ENCODE measurements around the gene PIAS4. TPM values are rescaled to one million over a fixed set of nuclear protein-coding genes. Genes with fewer than 3 reads are reported as not detected.

PIAS4 gene
- total RNA-seq, 1 donor from 2014 or later = 32.2 TPM

DNA sequence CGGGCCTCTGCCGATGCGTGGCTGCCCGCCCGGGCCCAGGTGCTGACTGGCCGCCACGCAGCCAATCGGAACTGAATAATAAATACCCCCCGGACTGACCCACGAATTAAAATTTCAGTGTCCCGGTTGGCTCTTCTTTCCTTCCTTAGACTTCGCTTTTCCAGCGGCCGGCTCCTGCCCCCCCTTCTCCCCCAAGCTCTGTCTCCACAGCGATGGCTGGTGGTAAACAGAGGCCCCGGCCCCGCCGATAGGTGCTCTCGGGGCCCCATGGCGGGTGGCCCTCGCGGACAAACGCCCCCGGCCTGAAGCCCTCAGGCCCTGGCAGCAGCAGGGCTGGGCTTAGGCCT lies 56.6 kb downstream of the PIAS4 start:
- peak overlapping the region; percentile 83 for H3K27ac Mint-ChIP-seq
- no peaks in the 10 kb centered on the region for H3K27me3 Mint-ChIP-seq
- no peaks in the 10 kb centered on the region for H3K9me3 Mint-ChIP-seq
- peaks cover 6% of the 10 kb centered on the region for H3K36me3 Mint-ChIP-seq (ENCODE audit: low read depth)
- H3K4me3 Mint-ChIP-seq = peak overlapping the region; percentile 85
- intact Hi-C loops (cut with micrococcal nuclease) = no loop called here
- no peak for DNase-seq
- H3K4me1 Mint-ChIP-seq = peaks cover 22% of the 10 kb centered on the region

- Mint-ChIP-seq H3K9me3 (no peaks in the 10 kb centered on the region), H3K36me3 (ENCODE audit: low read depth) (peaks cover 6% of the 10 kb centered on the region), H3K4me1 (peaks cover 26% of the 10 kb centered on the region), H3K27me3 (no peaks in the 10 kb centered on the region), H3K27ac (peak overlapping the region; percentile 29), H3K4me3 (peak overlapping the region; percentile 85)
- peak; percentile 80 for DNase-seq
- intact Hi-C loops (cut with micrococcal nuclease) = loop anchor here (5.0 kb wide), 3 partner anchors 38 to 183 kb away; partner anchors contain the start of genes MAP2K2 and YJU2
Measured at GRCh38 chr19:4064496-4065260, 57.1 kb downstream of the PIAS4 start.

- intact Hi-C loops (cut with micrococcal nuclease) = loop anchor here (1.0 to 5.0 kb wide), 7 partner anchors 13 to 182 kb away; partner anchors contain the start of genes MAP2K2, PIAS4 and YJU2
- H3K27me3 Mint-ChIP-seq = no peaks in the 10 kb centered on the region
- H3K9me3 Mint-ChIP-seq = no peaks in the 10 kb centered on the region
- H3K4me1 Mint-ChIP-seq = peaks cover 25% of the 10 kb centered on the region
- H3K27ac Mint-ChIP-seq = no peak overlapping the region
- peaks cover 6% of the 10 kb centered on the region for H3K36me3 Mint-ChIP-seq (ENCODE audit: low read depth)
- peak; percentile 99 for DNase-seq
- H3K4me3 Mint-ChIP-seq = peak overlapping the region; percentile 69
Measured at GRCh38 chr19:4065430-4066175, 58.1 kb downstream of the PIAS4 start.

GRCh38 chr19:4066176-4066606 lies 58.7 kb downstream of the PIAS4 start:
- peak; percentile 81 for DNase-seq
- H3K4me3 Mint-ChIP-seq = peak overlapping the region; percentile 69
- H3K9me3 Mint-ChIP-seq = no peaks in the 10 kb centered on the region
- peaks cover 6% of the 10 kb centered on the region for H3K36me3 Mint-ChIP-seq (ENCODE audit: low read depth)
- H3K27ac Mint-ChIP-seq = no peak overlapping the region
- no peaks in the 10 kb centered on the region for H3K27me3 Mint-ChIP-seq
- H3K4me1 Mint-ChIP-seq = peaks cover 25% of the 10 kb centered on the region
- intact Hi-C loops (cut with micrococcal nuclease) = loop anchor here (1.0 to 5.0 kb wide), 7 partner anchors 12 to 181 kb away; partner anchors contain the start of genes MAP2K2, PIAS4 and YJU2

DNA sequence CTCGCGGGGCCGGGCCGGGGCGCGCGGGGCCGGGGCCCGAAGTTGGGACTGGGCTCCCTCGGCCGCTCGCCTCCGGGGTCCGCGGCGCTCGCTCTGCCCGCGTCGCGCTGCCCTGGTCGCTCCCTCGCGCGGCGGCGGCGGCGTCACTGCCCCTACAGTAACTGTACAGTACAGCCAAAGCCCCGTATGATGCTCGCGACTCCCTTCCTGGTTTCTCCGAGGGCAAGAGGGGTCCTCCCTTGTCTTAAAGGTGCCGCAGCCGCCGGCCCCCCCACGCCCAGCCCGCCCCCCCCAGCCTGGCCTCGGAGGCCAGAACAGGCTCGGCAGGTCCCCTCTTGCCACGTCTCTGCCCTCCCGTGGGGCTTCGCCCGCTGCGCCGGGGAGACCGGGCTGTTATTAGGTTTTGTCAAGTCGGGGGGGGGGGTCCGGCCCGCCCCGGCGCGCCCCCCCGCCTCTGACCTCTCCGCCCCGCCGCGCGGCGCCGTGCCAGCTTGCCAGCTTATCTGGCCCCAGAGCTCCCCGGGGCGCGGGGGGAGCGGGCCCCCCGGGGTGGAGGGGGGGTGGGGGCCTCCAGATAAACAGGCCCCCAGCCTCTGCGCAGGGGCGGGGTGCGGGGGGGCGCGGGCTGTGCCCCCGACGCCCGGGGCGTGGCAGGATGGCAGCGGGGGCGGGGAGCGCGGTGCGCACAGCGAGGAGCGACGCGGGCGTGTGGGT lies 59.3 kb downstream of the PIAS4 start, which contains the start of gene ZBTB7A:
Gene ZBTB7A, minus strand, starts transcription at position 218 of the 714 bp plus-strand sequence. CDS start 11,667 bp downstream, outside the sequence.
- DNase-seq = peak; percentile 92
- H3K27ac Mint-ChIP-seq = peak within 1 kb of the TSS; percentile 86
- peaks cover 25% of the 10 kb centered on the region for H3K4me1 Mint-ChIP-seq
- H3K27me3 Mint-ChIP-seq = no peaks in the 10 kb centered on the region
- peak within 1 kb of the TSS; percentile 82 for H3K4me3 Mint-ChIP-seq
- H3K9me3 Mint-ChIP-seq = no peaks in the 10 kb centered on the region
- intact Hi-C loops (cut with micrococcal nuclease) = loop anchor here (1.0 to 5.0 kb wide), 7 partner anchors 11 to 180 kb away; partner anchors contain the start of genes MAP2K2, PIAS4 and YJU2
- peaks cover 6% of the 10 kb centered on the region for H3K36me3 Mint-ChIP-seq (ENCODE audit: low read depth)

DNA sequence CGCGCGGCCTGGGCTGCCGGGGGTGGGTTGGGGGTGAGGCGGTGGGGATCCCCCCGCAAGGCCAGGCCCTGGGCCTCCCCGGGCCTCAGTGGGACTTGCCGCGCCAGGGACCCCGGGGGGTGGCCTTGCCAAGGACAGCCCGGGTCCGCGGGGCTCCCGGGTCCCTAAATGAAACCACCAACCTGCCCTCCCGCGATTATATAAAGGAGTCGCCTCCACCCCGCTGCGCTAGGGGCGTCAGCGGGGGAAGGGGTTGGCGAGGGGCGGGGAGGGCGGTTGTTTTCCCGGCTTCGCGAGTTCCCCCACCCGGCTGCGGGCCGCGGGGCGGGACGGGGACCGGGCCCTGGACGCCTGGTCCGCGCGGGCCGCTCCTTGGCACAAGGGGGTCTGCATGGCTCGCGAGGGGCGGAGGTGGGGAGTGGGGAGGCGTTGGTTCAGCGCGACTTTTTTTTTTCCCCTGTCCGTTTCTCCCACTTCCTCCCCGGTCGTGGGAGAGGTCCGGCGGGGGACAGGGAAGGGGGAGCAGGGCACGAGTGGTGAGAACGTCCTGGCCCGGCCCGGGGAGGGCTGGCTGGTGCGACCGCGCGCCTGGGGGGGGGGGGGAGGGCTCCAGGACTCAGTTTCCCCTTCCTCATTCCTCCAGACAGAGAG lies 60.0 kb downstream of the PIAS4 start:
- no peaks in the 10 kb centered on the region for H3K9me3 Mint-ChIP-seq
- intact Hi-C loops (cut with micrococcal nuclease) = loop anchor here (2.0 to 5.0 kb wide), 6 partner anchors 21 to 180 kb away; partner anchors contain the start of genes MAP2K2, PIAS4 and YJU2
- DNase-seq = peak; percentile 85
- no peaks in the 10 kb centered on the region for H3K27me3 Mint-ChIP-seq
- H3K36me3 Mint-ChIP-seq (ENCODE audit: low read depth) = peaks cover 6% of the 10 kb centered on the region
- H3K27ac Mint-ChIP-seq = peak overlapping the region; percentile 77
- H3K4me1 Mint-ChIP-seq = peaks cover 22% of the 10 kb centered on the region
- peak overlapping the region; percentile 82 for H3K4me3 Mint-ChIP-seq

DNA sequence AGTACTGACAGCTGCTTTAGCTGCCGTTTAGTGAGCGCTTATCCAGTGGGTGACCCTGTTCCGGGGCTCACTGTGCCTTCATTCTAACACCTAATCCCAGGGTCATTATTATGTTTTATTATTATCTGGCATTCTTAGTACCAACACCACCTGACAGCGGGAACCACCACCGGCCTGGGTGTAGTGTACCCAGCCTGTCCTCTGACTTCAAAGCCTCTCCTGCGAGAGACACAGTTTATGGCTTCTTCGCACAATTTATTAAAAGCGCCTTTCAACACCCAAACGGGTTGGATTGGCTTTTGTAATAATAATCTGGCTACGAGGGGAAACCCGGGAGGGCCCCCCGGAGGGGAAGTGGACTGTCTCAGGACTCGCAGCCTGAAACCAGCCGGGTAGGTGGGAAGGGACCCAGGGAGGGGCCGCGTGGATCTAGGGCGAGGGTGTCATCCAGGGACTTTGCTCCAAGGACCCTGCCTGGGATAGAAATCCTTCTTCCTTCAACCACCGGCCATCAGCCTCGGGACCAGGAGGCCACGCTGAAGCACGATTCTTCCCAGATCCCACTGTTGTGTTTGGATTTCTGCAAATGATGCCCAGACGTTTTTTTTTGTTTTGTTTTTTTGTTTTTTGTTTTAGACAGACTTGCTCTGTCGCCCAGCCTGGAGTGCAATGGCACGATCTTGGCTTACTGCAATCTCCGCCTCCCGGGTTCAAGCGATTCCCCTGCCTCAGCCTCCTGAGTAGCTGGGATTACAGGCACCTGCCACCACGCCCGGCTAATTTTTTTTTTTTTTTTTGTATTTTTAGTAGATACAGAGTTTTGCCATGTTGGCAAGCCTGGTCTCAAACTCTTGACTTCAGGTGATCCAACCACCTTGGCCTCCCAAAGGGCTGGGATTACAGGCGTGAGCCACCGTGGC lies 60.8 kb downstream of the PIAS4 start:
- Mint-ChIP-seq H3K36me3 (ENCODE audit: low read depth) (peaks cover 6% of the 10 kb centered on the region), H3K9me3 (no peaks in the 10 kb centered on the region), H3K4me3 (peak overlapping the region; percentile 82), H3K4me1 (peaks cover 20% of the 10 kb centered on the region), H3K27me3 (no peaks in the 10 kb centered on the region), H3K27ac (peak overlapping the region; percentile 77)
- intact Hi-C loops (cut with micrococcal nuclease) = loop anchor here (5.0 kb wide), 3 partner anchors 34 to 179 kb away; partner anchors contain the start of genes MAP2K2 and YJU2
- no peak for DNase-seq

DNA sequence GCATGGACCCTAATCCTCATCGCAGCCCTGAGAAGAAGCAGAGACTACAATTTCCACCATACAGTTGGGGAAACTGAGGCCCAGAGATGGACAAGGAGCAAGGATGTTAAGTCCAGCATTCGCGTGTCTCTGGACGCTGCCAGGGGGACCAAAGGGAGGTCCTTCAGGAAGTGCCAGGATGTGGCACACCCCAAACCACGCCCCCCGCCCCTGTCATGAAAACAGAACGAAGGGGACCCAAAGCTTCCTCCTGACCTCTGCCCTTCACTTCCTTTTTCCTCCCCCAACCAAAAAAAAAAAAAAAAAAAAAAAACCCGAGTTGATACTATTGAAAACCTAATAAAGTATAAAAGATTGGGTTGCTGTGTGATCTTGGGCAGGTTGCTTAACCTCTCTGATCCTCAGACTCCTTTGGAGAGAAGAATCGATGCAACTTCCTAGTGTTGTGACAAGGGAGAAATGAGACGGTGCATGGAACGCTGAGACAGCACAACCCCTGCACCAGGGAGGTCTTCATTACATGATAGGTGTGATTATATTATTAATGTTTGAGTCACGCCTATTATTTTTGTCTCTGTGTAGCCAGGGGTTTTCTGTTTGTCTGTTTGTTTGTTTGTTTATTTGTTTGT lies 61.9 kb downstream of the PIAS4 start:
- peak overlapping the region; percentile 58 for H3K27ac Mint-ChIP-seq
- H3K4me1 Mint-ChIP-seq = peaks cover 16% of the 10 kb centered on the region
- no peaks in the 10 kb centered on the region for H3K9me3 Mint-ChIP-seq
- H3K4me3 Mint-ChIP-seq = peak overlapping the region; percentile 39
- intact Hi-C loops (cut with micrococcal nuclease) = loop anchor here (5.0 kb wide), 3 partner anchors 33 to 178 kb away; partner anchors contain the start of genes MAP2K2 and YJU2
- H3K36me3 Mint-ChIP-seq (ENCODE audit: low read depth) = peaks cover 1% of the 10 kb centered on the region
- H3K27me3 Mint-ChIP-seq = no peaks in the 10 kb centered on the region
- DNase-seq = peak; percentile 85

- no peak overlapping the region for H3K27ac Mint-ChIP-seq
- intact Hi-C loops (cut with micrococcal nuclease) = no loop called here
Measured at GRCh38 chr19:4071610-4072009, 64.1 kb downstream of the PIAS4 start.

GRCh38 chr19:4075373-4075772 lies 67.8 kb downstream of the PIAS4 start:
- no peaks in the 10 kb centered on the region for H3K9me3 Mint-ChIP-seq
- no peaks in the 10 kb centered on the region for H3K36me3 Mint-ChIP-seq (ENCODE audit: low read depth)
- H3K27me3 Mint-ChIP-seq = no peaks in the 10 kb centered on the region
- peaks cover 33% of the 10 kb centered on the region for H3K4me1 Mint-ChIP-seq
- intact Hi-C loops (cut with micrococcal nuclease) = loop anchor here (2.0 kb wide), 1 partner anchor 13 kb away; no protein-coding TSS in a partner anchor
- peak overlapping the region; percentile 48 for H3K4me3 Mint-ChIP-seq
- DNase-seq = peak; percentile 76
- peak overlapping the region; percentile 86 for H3K27ac Mint-ChIP-seq

More at GRCh38 chr19:4071610-4072009, 64.1 kb downstream of the PIAS4 start:
- no peak overlapping the region for H3K4me3 Mint-ChIP-seq
- no peaks in the 10 kb centered on the region for H3K27me3 Mint-ChIP-seq
- peaks cover 32% of the 10 kb centered on the region for H3K4me1 Mint-ChIP-seq
- no peak for DNase-seq
- no peaks in the 10 kb centered on the region for H3K9me3 Mint-ChIP-seq
- peaks cover 1% of the 10 kb centered on the region for H3K36me3 Mint-ChIP-seq (ENCODE audit: low read depth)

- Mint-ChIP-seq H3K4me1 (peaks cover 37% of the 10 kb centered on the region), H3K36me3 (ENCODE audit: low read depth) (no peaks in the 10 kb centered on the region), H3K4me3 (peak overlapping the region; percentile 76), H3K27ac (peak overlapping the region; percentile 67), H3K27me3 (no peaks in the 10 kb centered on the region), H3K9me3 (no peaks in the 10 kb centered on the region)
- DNase-seq = no peak
- intact Hi-C loops (cut with micrococcal nuclease) = no loop called here
Measured at GRCh38 chr19:4077007-4077374, 69.5 kb downstream of the PIAS4 start.

All from activated CD4-positive, alpha-beta T cell treated with anti-CD3 and anti-CD28 coated beads, Interleukin-2, amount 10 ng/mL, durations not matched to agents 24 days and 14 days (primary cell).